ENCODE data around the gene REV3L.
A peak's percentile ranks its signal among the peaks of the same experiment; 100 is the strongest.

REV3L gene

GRCh38 chr6:111427341-111428116 is 55.5 kb downstream of the REV3L start:
- DNase-seq (ENCODE audit: low read depth in 2 of 2), result peak in 1 of 2 donors; percentile 12

DNA sequence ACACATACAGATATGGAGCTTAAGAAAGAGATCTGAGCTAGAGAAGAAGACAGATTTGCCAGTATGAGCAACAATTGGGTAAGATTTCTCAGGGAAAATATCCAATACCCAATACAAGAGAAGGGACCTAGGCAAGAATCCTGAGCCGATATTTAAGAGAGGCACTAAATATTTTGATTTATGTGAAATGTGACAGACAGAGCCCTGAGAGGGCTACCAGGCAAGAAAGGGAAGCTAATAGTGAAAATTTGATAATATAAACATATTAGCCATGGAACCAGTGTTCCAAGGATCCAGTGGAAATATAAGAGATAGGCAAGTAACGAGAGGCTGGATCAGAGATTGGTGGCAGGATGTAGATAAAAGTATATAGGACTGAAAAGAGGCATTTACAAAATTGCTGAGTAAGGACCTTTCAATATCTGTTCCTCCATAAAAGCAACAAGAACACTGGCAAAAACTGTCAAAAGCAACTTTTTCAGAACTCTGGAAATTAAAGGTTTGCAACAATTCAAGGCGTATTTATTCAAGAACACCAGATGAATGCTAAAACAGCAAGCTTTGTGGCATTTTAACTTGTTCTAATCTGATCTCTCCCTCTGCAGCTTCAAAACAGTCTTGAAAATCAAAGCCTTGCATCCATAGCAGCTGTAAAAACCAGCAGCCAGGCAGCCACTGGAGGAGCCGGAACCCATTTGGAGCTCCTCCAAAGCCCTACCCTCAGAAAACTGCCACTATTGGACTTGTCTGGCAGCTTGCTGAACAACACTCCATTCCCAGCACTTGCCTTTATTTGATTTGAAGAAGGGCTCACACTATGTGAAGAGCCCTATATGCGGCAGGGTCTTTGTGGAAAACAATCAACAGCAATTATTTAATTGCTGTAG is 58.8 kb downstream of the REV3L start:
- DNase-seq (ENCODE audit: low read depth in 2 of 2), result no peak

DNA sequence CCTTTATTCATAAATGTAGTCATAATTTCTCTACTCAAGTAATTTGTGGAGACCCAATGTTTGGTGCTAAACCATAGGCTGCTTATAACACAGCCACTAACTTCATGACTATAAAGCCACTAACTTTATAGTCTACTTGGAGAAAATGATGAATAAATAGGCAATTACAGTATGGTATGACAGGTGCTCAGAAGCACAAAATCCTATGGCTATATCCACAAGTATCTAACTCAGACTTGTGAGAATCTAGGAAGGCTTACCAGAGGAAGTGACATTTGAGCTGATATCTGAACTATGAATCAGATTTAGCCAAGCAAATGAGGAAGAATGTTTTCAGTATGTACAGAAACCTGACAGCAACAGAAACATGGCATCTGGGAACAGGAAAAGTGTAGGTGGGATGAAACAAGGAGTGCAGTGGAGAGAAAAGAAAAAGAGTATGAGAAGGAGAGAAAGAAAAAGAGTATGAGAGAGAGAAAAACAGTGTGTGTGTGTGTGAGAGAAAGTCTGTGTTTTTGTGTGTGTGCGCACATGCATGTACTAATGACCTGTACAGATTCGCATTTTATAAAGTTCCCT is 59.9 kb downstream of the REV3L start:
- DNase-seq (ENCODE audit: low read depth in 2 of 2), result no peak

DNA sequence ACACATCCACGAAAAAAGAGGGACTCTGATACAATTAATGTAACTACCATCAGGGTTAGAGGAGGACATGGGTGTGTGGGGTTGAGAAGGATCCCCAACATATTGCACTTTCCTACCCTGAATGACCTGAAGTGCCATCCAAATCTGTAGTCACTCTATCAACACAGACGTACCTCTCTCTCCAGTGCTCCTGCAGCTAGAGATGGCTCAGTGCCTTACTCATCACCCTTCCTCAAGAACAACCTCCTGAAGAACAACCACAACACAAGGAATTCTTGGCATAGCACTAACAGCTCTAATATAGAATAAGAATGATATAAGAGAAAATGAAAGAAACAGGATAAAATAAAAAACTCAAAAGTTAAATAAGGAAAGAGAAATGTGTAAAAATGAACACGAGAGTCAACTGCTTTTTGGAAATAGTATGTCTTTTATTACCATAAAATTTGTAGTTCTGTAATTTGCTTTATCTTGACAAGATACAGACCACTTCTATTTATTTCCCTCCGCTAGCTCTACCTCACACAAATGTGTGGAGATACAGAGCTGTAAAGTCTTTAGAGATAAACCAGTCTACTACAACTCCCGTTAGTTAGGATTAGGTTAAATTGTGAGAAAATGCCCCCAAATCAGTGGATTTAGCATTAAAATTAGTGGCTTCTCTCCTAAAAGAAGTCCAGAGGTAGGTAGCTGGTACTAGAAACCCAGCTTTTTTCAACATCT is 63.9 kb downstream of the REV3L start:
- DNase-seq (ENCODE audit: low read depth in 2 of 2), result no peak

DNA sequence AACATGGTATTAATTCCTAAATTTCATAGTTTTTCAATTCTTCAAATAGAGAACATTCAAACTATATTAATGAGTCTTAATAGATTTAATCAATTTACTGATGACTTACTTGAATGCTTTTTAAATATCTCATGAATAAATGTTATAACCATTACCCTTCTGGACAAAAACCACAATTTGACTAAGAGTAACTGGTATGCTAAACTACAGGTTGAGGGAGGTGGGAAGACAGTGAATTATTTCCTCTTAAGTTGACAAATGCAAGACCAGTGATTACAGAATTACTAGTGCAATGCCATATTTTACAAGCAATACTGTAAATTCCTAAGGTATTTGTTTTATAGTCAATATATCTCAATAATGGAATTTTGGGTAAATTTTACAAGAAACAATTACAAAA is 65.1 kb downstream of the REV3L start:
- DNase-seq (ENCODE audit: low read depth in 2 of 2), result no peak

DNA sequence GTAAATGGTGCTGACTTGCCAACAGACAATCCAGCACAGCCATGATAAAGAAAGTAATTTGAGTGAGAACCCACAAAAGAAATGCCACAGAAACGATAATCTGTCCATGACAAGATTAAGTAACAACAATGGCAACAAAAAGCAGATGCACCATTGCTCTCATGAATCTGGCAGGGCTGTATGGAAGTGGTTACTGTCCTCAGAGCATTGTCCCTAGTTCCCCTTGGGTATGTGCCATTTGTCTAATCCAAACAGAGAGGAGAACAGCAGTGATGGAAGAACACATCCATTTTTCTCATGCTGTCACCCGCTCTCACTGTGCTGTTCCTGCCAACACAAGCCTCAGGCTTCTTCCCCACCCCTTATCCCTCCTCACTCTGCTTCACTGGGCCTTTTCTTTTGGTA is 65.8 kb downstream of the REV3L start:
- no peak for DNase-seq (ENCODE audit: low read depth in 2 of 2)

- DNase-seq (ENCODE audit: low read depth in 2 of 2), result no peak
Measured at GRCh38 chr6:111416529-111416928, 66.5 kb downstream of the REV3L start.

DNA sequence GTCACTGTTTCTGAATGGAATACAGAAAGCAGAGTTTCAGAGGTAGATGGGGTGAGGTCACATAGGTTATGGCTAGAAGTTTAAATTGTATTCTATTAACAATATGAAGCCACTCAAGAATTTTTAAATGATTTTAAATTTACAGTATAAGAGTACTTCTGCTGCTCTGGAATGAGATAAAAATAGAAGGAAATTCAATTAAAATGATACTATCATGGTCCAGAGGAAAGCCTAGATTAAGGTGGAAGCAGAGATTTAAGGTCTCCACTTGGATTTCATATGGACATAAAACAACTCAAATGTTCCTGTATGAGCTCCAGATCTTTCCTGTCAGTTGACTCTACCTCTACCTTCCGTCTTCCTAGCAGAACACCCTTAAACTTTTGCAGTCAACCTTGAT is 68.6 kb downstream of the REV3L start:
- DNase-seq (ENCODE audit: low read depth in 2 of 2), result no peak

GRCh38 chr6:111411978-111412566 is 70.9 kb downstream of the REV3L start:
- DNase-seq (ENCODE audit: low read depth in 2 of 2), result no peak

- DNase-seq (ENCODE audit: low read depth in 2 of 2), result no peak
Measured at GRCh38 chr6:111411046-111411445, 72.0 kb downstream of the REV3L start.

DNA sequence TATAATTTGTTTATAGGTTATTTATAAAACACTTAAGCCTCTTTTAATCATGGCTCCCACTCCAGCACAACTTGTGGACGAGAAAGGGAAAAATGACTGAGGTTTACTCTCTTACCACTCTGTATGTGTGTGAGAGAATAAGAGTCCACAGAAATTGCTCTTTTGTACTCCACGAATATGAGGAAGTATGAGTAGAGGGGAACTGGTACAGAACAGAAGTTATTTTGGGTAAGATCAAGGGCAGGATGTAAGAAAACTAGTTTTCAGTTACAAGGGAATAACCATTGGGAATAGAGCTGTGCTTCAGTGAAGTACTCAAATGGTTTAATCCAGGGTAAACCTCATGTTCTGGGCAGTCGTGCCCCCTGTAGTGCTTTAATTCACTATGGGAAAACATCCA is 72.6 kb downstream of the REV3L start:
- DNase-seq (ENCODE audit: low read depth in 2 of 2), result no peak

DNA sequence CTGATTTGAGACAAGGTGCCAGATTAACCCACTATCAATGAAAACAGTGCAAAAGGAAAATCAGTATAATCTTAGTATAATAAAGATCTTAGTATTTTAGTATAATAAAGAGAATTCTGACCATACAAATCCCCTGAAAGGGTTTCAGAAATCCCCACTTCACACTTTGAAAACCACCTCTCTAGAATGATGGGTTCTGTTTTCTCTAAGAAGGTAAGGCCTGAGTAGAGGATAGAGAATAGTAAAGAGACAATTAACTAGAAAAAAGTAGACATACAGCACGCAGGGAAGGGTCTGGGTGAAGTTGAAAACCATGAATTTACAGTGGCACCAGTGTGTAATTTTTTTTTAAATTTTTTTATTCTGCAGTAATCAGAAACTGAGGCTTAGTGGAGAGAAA is 73.6 kb downstream of the REV3L start:
- no peak for DNase-seq (ENCODE audit: low read depth in 2 of 2)

GRCh38 chr6:111407686-111408085 is 75.3 kb downstream of the REV3L start:
- DNase-seq (ENCODE audit: low read depth in 2 of 2), result no peak

DNA sequence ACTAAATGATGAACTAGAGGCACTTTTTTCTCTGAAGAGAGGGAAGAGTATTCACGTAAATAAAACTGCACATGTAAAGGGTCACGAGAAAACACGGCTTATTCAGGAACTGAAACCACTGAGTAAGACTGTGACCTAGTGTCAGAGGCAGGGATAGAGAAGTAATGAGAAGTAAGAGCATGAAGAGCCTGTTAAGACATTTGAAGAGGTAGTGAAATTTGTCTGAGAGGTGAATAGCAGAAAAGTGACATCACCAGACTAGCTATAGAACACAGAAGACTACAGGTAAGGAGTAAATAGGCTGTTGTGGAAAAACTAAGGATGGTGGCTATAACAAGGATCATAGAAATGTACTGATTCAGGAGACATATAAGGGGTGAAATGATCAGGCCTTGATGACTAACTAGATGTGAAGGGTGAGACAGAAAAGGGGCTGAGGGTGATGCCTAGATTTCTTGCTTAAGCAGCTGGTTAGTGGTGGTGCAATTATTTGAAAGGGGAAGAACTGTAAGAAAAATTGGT is 76.8 kb downstream of the REV3L start:
- no peak for DNase-seq (ENCODE audit: low read depth in 2 of 2)

DNA sequence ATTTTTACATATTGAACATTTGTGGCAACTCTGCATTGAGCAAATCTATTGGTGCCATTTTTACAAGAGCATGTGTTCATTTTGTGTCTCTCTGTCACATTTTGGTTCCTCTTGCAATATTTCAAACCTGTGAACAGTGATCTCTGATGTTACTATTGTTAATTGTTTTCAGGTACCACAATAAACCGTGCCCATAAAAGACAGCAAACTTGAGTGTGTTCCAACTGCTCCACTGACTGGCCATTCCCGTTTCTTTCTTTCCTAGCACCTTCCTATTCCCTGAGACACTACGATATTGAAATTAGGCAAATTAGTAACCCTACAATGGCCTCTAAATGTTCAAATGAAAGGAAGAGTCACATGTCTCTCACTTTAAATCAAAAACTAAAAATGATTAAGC is 79.6 kb downstream of the REV3L start:
- no peak for DNase-seq (ENCODE audit: low read depth in 2 of 2)

DNA sequence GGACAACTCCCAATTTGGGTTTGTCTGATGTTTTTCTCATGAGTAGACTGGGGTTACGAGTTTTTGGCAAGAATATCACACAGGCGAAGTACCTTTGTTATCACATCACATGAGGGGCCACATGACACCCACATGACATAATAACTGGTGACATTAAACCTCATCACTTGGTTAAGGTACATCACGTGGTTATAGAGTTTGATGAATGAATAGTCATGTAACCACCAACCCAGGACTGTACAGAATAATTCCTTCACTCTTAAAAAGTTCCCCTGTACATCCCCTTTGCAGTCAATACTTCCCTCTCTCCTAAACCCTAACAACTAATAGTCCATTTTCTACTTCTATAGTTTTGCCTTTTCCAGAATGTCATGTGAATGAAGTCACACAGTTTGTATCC is 83.4 kb downstream of the REV3L start:
- no peak for DNase-seq (ENCODE audit: low read depth in 2 of 2)

DNA sequence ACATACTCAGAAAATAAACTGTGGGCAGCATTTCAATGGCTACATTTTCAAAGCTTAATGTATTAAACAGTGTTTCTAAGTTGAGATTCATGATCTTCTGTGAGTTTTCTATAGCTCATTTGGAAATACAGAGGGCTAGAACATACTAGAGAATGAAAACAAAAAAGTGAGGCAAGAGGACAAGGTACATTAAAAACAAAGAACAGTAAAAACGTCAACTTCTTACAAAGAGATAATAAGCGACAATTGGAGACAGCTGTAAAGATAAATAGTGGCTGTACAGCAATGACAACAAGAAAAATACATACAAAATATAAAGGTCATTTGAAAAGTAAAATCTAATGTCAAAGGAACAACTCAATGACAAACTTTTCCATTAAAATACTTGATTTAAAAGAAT is 94.3 kb downstream of the REV3L start:
- DNase-seq (ENCODE audit: low read depth in 2 of 2), result no peak

GRCh38 chr6:111382476-111383294 is 100.3 kb downstream of the REV3L start:
- DNase-seq (ENCODE audit: low read depth in 2 of 2), result no peak

GRCh38 chr6:111381728-111382127 is 101.3 kb downstream of the REV3L start:
- DNase-seq (ENCODE audit: low read depth in 2 of 2), result no peak

DNA sequence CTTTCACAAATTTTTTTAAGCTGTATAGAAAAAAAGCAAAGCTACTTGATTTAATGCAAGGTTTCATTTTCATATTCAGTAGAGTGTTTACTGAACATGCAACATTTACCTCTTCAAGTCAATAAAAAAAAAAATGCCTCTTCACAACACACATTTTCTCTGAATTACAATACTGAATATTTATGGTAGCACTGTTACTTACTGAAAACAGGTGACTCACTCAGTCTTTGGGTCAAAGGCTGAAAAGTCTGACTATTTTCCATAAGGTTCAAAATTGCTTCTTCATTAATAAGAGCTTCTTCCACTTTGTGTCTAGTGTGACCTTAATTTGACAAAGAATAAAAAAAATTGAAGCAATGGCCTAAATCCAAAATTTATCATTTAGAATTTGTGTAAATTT is 101.9 kb downstream of the REV3L start:
- no peak for DNase-seq (ENCODE audit: low read depth in 2 of 2)

- DNase-seq (ENCODE audit: low read depth in 2 of 2), result no peak
Measured at GRCh38 chr6:111379831-111380230, 103.2 kb downstream of the REV3L start.
